Measurements from ENCODE around the gene CCDC198.

The CCDC198 gene

GRCh38 chr14:57502586-57503254 lies 9.1 kb upstream of the CCDC198 start:
- TF ChIP-seq, protein P1, sequence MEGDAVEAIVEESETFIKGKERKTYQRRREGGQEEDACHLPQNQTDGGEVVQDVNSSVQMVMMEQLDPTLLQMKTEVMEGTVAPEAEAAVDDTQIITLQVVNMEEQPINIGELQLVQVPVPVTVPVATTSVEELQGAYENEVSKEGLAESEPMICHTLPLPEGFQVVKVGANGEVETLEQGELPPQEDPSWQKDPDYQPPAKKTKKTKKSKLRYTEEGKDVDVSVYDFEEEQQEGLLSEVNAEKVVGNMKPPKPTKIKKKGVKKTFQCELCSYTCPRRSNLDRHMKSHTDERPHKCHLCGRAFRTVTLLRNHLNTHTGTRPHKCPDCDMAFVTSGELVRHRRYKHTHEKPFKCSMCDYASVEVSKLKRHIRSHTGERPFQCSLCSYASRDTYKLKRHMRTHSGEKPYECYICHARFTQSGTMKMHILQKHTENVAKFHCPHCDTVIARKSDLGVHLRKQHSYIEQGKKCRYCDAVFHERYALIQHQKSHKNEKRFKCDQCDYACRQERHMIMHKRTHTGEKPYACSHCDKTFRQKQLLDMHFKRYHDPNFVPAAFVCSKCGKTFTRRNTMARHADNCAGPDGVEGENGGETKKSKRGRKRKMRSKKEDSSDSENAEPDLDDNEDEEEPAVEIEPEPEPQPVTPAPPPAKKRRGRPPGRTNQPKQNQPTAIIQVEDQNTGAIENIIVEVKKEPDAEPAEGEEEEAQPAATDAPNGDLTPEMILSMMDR (IDR thresholded peaks at IDR 0.05; ENCODE audit: low read depth, low read length): no peak
- H3K4me3 ChIP-seq (ENCODE audit: low read depth, low read length): no peak overlapping the region

DNA sequence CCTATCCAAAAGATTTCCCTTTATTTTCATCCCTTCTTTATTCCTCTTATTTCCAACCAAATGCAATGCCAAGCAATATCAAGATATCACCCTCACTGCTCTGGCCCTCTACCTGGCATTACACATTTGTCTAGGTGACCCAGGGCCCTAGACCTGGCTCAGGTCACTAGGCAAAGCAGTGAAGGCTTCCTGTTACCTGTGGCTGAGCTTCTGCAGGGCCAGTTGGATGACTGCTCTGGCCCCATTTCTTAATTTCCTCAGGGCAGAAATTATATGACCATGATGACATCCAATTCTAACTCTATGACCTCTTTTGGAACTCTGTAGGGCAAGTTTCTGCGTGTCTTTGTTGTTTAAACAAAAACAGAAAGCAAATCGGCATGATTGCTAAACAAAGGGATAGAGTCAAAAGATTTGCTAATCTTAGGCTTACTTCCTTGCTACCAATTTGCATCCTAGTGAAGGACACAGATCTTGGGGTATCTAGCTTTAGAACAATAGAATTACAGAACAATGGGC lies 7.4 kb upstream of the CCDC198 start:
- TF ChIP-seq, protein P1 (IDR thresholded peaks at IDR 0.05; ENCODE audit: low read depth, low read length): no peak
- H3K4me3 ChIP-seq (ENCODE audit: low read depth, low read length): no peak overlapping the region

DNA sequence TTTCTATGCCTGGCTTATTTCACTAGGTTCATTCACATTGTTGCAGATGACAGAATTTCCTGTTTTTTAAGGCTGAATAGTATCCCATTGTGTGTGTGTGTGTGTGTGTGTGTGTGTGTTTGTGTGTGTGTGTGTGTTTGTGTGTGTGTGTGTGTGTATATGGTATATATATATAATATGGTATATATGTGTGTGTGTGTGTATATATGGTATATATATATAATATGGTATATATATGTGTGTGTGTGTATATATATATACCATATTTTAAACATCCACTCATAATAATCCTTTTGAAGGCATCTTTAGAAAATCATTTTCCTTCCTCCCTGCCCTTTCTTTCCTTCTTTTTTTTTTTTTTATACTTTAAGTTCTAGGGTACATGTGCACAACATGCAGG lies 5.0 kb upstream of the CCDC198 start:
- H3K4me3 ChIP-seq (ENCODE audit: low read depth, low read length): no peak overlapping the region
- TF ChIP-seq, protein P1 (IDR thresholded peaks at IDR 0.05; ENCODE audit: low read depth, low read length): no peak

DNA sequence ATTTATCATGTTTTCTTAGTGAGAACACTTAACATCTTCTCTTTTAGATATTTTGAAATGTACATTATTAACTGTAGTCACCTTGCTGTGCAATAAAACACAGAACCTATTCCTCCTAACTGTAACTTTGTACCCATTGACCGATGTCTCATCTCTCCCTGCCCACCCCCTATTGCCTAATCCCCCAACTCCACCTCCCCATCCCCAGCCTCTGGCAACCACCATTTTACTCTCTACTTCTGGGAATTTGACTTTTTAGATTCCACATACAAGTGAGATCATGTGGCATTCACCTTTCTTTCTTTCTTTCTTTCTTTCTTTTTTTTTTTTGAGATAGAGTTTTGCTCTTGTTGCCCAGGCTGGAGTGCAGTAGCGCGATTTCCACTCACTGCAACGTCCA lies 4.4 kb upstream of the CCDC198 start:
- TF ChIP-seq, protein P1 (IDR thresholded peaks at IDR 0.05; ENCODE audit: low read depth, low read length): no peak
- no peak overlapping the region for H3K4me3 ChIP-seq (ENCODE audit: low read depth, low read length)

DNA sequence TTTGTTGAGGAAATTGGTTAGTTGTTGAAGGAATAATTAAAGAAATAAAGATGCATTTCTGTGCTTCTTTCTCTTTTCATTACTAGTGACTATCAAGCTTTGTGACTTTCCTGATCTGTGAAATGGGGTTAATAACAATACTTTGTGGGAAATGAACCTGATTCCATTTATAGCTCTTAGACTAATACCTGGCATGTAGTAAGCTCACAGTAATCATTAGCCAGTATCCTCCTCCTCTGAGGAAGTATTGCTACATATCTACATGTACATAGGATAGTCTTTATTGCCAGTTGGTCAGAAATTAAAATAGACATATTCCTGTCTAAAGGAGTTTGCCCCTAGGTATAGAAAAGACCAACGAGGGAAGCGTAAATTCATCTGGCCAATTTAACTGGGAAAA lies 1.8 kb upstream of the CCDC198 start:
- no peak overlapping the region for H3K4me3 ChIP-seq (ENCODE audit: low read depth, low read length)
- TF ChIP-seq, protein P1 (IDR thresholded peaks at IDR 0.05; ENCODE audit: low read depth, low read length): no peak

DNA sequence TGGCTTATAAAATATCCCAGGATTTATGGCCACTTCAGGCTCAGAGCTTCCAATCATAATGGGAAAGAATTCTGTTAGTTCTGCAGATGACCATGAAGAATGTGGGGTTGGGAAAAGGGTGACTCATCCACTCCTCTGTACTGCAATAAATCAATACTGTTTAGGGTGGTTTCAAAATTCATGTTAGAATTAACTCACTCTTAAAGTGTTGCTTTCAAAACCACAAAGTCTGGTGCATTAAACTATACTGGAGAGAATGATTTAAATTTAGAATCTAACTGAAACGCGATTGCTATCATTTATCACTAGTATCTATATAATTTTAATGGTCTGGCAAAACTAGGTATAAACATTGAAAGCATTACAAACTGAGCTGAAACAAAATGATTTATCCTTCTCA lies 798 bp downstream of the CCDC198 start:
- H3K4me3 ChIP-seq (ENCODE audit: low read depth, low read length): no peak overlapping the region
- TF ChIP-seq, protein P1 (IDR thresholded peaks at IDR 0.05; ENCODE audit: low read depth, low read length): no peak

DNA sequence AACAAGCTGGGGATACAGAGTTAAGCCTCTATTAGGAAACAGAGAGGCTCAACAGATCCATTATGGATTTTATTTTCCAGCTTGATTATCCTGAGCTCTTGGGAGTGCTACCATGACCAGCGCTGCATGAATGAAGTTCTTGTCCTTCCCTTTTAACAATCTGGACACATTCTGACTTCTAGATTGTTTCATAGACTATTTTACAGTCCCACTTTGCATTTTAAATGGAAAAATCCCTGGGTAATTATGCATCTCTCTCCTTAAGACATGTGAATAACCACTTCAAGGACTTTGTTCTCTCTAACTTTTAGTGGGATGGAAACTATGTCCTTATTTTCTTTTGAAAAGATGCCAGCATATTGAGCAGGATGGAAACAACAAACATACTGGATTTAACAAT lies 2.0 kb downstream of the CCDC198 start:
- no peak overlapping the region for H3K4me3 ChIP-seq (ENCODE audit: low read depth, low read length)
- TF ChIP-seq, protein P1 (IDR thresholded peaks at IDR 0.05; ENCODE audit: low read depth, low read length): no peak

Measured in WI38 (cell line).